Measurements from ENCODE around the gene PTOV1.

GRCh38 chr19:49889038-49889686 lies 38.2 kb downstream of the PTOV1 start:
- TF ChIP-seq, protein P1, sequence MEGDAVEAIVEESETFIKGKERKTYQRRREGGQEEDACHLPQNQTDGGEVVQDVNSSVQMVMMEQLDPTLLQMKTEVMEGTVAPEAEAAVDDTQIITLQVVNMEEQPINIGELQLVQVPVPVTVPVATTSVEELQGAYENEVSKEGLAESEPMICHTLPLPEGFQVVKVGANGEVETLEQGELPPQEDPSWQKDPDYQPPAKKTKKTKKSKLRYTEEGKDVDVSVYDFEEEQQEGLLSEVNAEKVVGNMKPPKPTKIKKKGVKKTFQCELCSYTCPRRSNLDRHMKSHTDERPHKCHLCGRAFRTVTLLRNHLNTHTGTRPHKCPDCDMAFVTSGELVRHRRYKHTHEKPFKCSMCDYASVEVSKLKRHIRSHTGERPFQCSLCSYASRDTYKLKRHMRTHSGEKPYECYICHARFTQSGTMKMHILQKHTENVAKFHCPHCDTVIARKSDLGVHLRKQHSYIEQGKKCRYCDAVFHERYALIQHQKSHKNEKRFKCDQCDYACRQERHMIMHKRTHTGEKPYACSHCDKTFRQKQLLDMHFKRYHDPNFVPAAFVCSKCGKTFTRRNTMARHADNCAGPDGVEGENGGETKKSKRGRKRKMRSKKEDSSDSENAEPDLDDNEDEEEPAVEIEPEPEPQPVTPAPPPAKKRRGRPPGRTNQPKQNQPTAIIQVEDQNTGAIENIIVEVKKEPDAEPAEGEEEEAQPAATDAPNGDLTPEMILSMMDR (IDR thresholded peaks at IDR 0.05), result no peak
- no peak for TF ChIP-seq POLR2AphosphoS5 (IDR thresholded peaks at IDR 0.05)
- no peak for TF ChIP-seq EP300 (IDR thresholded peaks at IDR 0.05)
- TF ChIP-seq POLR2A (IDR thresholded peaks at IDR 0.05), result no peak
